ENCODE data around the gene IL1RAPL1.
"Not testable (repeated sequence)": the region's sequence is repeated elsewhere in the genome, so short reads cannot be mapped to it uniquely, and the experiment has no call there.

The IL1RAPL1 gene

GRCh38 chrX:29285664-29286063, 698.4 kb downstream of the IL1RAPL1 start:
- DNase-seq: no peak

GRCh38 chrX:29295987-29296680, 708.9 kb downstream of the IL1RAPL1 start:
- no peak for DNase-seq

GRCh38 chrX:29297171-29297800, 710.0 kb downstream of the IL1RAPL1 start:
- DNase-seq: no peak

GRCh38 chrX:29299684-29300083, 712.4 kb downstream of the IL1RAPL1 start:
- DNase-seq: no peak

GRCh38 chrX:29308726-29309125, 721.5 kb downstream of the IL1RAPL1 start:
- no peak for DNase-seq

- DNase-seq: no peak
Observed at GRCh38 chrX:29315931-29316330, 728.7 kb downstream of the IL1RAPL1 start.

GRCh38 chrX:29318012-29318411, 730.8 kb downstream of the IL1RAPL1 start:
- DNase-seq: no peak

GRCh38 chrX:29332429-29332828, 745.2 kb downstream of the IL1RAPL1 start:
- DNase-seq: not testable (repeated sequence)

GRCh38 chrX:29333091-29333490, 745.8 kb downstream of the IL1RAPL1 start:
- DNase-seq: not testable (repeated sequence)

- DNase-seq: no peak
Observed at GRCh38 chrX:29348288-29348687, 761.0 kb downstream of the IL1RAPL1 start.

GRCh38 chrX:29359276-29359675, 772.0 kb downstream of the IL1RAPL1 start:
- DNase-seq: no peak

- DNase-seq: not testable (repeated sequence)
Observed at GRCh38 chrX:29374765-29375164, 787.5 kb downstream of the IL1RAPL1 start.

- DNase-seq: no peak
Observed at GRCh38 chrX:29376584-29376983, 789.3 kb downstream of the IL1RAPL1 start.

- DNase-seq: no peak
Observed at GRCh38 chrX:29382811-29383210, 795.6 kb downstream of the IL1RAPL1 start.

- DNase-seq: no peak
Observed at GRCh38 chrX:29388509-29388908, 801.3 kb downstream of the IL1RAPL1 start.

GRCh38 chrX:29397506-29397905, 810.3 kb downstream of the IL1RAPL1 start:
- no peak for DNase-seq

- no peak for DNase-seq
Observed at GRCh38 chrX:29407357-29407756, 820.1 kb downstream of the IL1RAPL1 start.

GRCh38 chrX:29419774-29420553, 832.7 kb downstream of the IL1RAPL1 start:
- DNase-seq: no peak

- DNase-seq: no peak
Observed at GRCh38 chrX:29422034-29422433, 834.8 kb downstream of the IL1RAPL1 start.

GRCh38 chrX:29431895-29432294, 844.6 kb downstream of the IL1RAPL1 start:
- DNase-seq: no peak

- DNase-seq: no peak
Observed at GRCh38 chrX:29432534-29432933, 845.3 kb downstream of the IL1RAPL1 start.

- no peak for DNase-seq
Observed at GRCh38 chrX:29434939-29435338, 847.7 kb downstream of the IL1RAPL1 start.

- no peak for DNase-seq
Observed at GRCh38 chrX:29435396-29435795, 848.1 kb downstream of the IL1RAPL1 start.

- no peak for DNase-seq
Observed at GRCh38 chrX:29447867-29448266, 860.6 kb downstream of the IL1RAPL1 start.

All from CD4-positive, alpha-beta T cell treated with Interleukin-17A for 1 hour (primary cell).